GM18868 (cell line): Measurements from ENCODE around the gene GASK1A.

Experiments
- ATAC-seq: cut with Tn5 transposase; IDR thresholded peaks from one replicate; pipeline ENCODE4 v1.9.1; 2021; ENCODE audit warnings: mild to moderate bottlenecking, moderate library complexity; ENCODE audit not compliant: unreplicated experiment

The GASK1A gene

GRCh38 chr3:42982645-42983412 lies 3.7 kb downstream of the GASK1A start:
- no peak for ATAC-seq

GRCh38 chr3:42983927-42984326 lies 4.8 kb downstream of the GASK1A start:
- no peak for ATAC-seq

- no peak for ATAC-seq
These were observed 5.6 kb downstream of the GASK1A start for GRCh38 chr3:42984701-42985100.

- ATAC-seq, result no peak
These were observed 9.0 kb downstream of the GASK1A start for GRCh38 chr3:42988097-42988496.

- no peak for ATAC-seq
These were observed 9.5 kb downstream of the GASK1A start for GRCh38 chr3:42988566-42988965.

- no peak for ATAC-seq
These were observed 12.5 kb downstream of the GASK1A start for GRCh38 chr3:42991341-42992315.

- no peak for ATAC-seq
These were observed 15.5 kb downstream of the GASK1A start for GRCh38 chr3:42994595-42994994.

GRCh38 chr3:42996021-42996420 lies 16.9 kb downstream of the GASK1A start:
- no peak for ATAC-seq

- no peak for ATAC-seq
These were observed 17.5 kb downstream of the GASK1A start for GRCh38 chr3:42996633-42997075.

GRCh38 chr3:42999212-42999611 lies 20.1 kb downstream of the GASK1A start:
- ATAC-seq, result no peak

GRCh38 chr3:42999632-43000031 lies 20.5 kb downstream of the GASK1A start:
- ATAC-seq, result no peak

- ATAC-seq, result no peak
These were observed 21.3 kb downstream of the GASK1A start for GRCh38 chr3:43000387-43000786.

GRCh38 chr3:43001094-43001553 lies 22.0 kb downstream of the GASK1A start:
- no peak for ATAC-seq

- ATAC-seq, result no peak
These were observed 22.5 kb downstream of the GASK1A start for GRCh38 chr3:43001556-43002121.

GRCh38 chr3:43004282-43004681 lies 25.2 kb downstream of the GASK1A start:
- ATAC-seq, result no peak

- no peak for ATAC-seq
These were observed 26.1 kb downstream of the GASK1A start for GRCh38 chr3:43005253-43005652.

- ATAC-seq, result no peak
These were observed 26.9 kb downstream of the GASK1A start for GRCh38 chr3:43005981-43006380.

- ATAC-seq, result no peak
These were observed 27.7 kb downstream of the GASK1A start for GRCh38 chr3:43006825-43007224.

GRCh38 chr3:43009547-43009946 lies 30.4 kb downstream of the GASK1A start:
- ATAC-seq, result no peak

GRCh38 chr3:43010638-43011037 lies 31.5 kb downstream of the GASK1A start:
- no peak for ATAC-seq

- no peak for ATAC-seq
These were observed 32.5 kb downstream of the GASK1A start for GRCh38 chr3:43011638-43012037.
